K562 (cell line): Measurements from ENCODE around the gene CCDC69. TPM values are rescaled to one million over a fixed set of nuclear protein-coding genes. Genes with fewer than 3 reads are reported as not detected.

ENCODE experiments used
- DACH1 ChIP-seq: fragments of 450-650 bp; IDR thresholded peaks from 2 replicates; pipeline ENCODE4 v1.6.1; 2018; ENCODE audit not compliant: partially characterized antibody
- KAT8 ChIP-seq: fragments of 450-650 bp; IDR thresholded peaks from 2 replicates; pipeline ENCODE4 v1.6.1; 2016; ENCODE audit warnings: low read depth, mild to moderate bottlenecking
- KLF1 ChIP-seq: fragments of 450-650 bp; IDR thresholded peaks from 2 replicates; pipeline ENCODE4 v1.6.1; 2016; ENCODE audit warnings: missing genetic modification characterization, missing compliant biosample characterization
- MAFK ChIP-seq: IDR thresholded peaks from 2 replicates; pipeline ENCODE4 v1.6.1; 2011; ENCODE audit warnings: low read length, improper control_type of control experiment
- NCOA1 ChIP-seq: fragments of 450-650 bp; IDR thresholded peaks from 2 replicates; pipeline ENCODE4 v1.6.1; 2016; ENCODE audit warnings: low read depth
- NFYB ChIP-seq: IDR thresholded peaks from 2 replicates; pipeline ENCODE4 v1.6.1; 2011; ENCODE audit warnings: mild to moderate bottlenecking, moderate library complexity; ENCODE audit not compliant: insufficient read length; ENCODE audit errors: extremely low read depth
- NR1H2 ChIP-seq: sonication (generic); formaldehyde crosslinking; IDR thresholded peaks from 2 replicates; pipeline ENCODE4 v1.4.0; 2020; ENCODE audit warnings: mild to moderate bottlenecking, missing genetic modification reagents
- polyA plus RNA-seq, 8 experiments: library from polyadenylated mRNA; depleted of rRNA in 4 of 8; stranded (reverse) in 5 of 8; unstranded in 3 of 8; fragments of >200 nt; fragmentation: Nextera tagmentation in 2 of 8; fragmentation: Illumina TruSeq in 1 of 8; extraction: Ambion mirVana in 2 of 8; extraction: Trizol in 1 of 8; gene quantifications; 2 replicates each; pipeline versions ENCODE4 v1.2.1 to v1.2.3, GENCODE V29; 2011 to 2014; ENCODE audit warnings: inconsistent platforms in 1 of 8, missing spikeins in 1 of 8
- total RNA-seq, 7 experiments: library from RNA; depleted of rRNA in 6 of 7; stranded (reverse); fragments of >200 nt in 6 of 7; fragmentation: Illumina TruSeq in 2 of 7; extraction: Trizol in 2 of 7; gene quantifications; 2 replicates each; pipeline versions ENCODE4 v1.2.1 to v1.2.3, GENCODE V29; 2011 to 2021; ENCODE audit warnings: low replicate concordance in 1 of 7
- TF ChIP-seq, protein P1 (sequence below): sonication (generic); formaldehyde crosslinking; IDR thresholded peaks from 2 replicates; pipeline ENCODE4 v1.8.0; 2022; ENCODE audit warnings: mild to moderate bottlenecking, missing genetic modification reagents, borderline replicate concordance
- TF ChIP-seq, protein P2 (sequence below): fragments of 450-650 bp; formaldehyde crosslinking; IDR thresholded peaks from 2 replicates; pipeline ENCODE4 v1.4.0; 2020; ENCODE audit warnings: mild to moderate bottlenecking, moderate library complexity
- TF ChIP-seq, protein P3 (sequence below): sonication (generic); IDR thresholded peaks from 2 replicates; pipeline ENCODE4 v1.6.1; 2016

Gene CCDC69
- total and polyA plus RNA-seq, 9 of the 15 experiments (the other 6 are each of a cell fraction or from before 2014, with no cell fraction given): 0.65 to 12.2 (median 7.6) TPM

DNA sequence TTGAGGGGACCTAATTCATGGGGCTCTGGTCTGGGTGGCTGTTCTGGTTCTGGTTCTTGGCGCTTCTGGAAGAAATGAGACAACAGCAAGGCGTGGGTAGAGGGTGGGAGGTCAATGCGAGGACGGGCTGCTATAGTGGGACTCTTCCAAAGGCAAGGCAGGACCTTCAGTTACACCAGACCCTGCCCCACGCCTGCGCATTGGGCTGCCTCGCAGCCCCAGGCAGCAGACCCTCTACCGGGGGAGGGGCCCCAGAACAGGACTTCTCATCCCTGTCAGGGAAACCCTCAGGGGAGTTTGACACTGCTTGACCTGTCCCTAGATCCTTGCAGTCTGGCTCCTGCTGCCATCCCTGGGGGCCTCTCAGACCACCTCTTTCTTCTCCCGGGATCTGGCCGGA lies 18.5 kb downstream of the CCDC69 start (continued):
- TF ChIP-seq NR1H2 (CRISPR knock-in tag) (no peak), MAFK (no peak), NFYB (no peak), KLF1 (tag) (no peak), DACH1 (no peak), KAT8 (no peak), NCOA1 (no peak)
- TF ChIP-seq, protein P1, sequence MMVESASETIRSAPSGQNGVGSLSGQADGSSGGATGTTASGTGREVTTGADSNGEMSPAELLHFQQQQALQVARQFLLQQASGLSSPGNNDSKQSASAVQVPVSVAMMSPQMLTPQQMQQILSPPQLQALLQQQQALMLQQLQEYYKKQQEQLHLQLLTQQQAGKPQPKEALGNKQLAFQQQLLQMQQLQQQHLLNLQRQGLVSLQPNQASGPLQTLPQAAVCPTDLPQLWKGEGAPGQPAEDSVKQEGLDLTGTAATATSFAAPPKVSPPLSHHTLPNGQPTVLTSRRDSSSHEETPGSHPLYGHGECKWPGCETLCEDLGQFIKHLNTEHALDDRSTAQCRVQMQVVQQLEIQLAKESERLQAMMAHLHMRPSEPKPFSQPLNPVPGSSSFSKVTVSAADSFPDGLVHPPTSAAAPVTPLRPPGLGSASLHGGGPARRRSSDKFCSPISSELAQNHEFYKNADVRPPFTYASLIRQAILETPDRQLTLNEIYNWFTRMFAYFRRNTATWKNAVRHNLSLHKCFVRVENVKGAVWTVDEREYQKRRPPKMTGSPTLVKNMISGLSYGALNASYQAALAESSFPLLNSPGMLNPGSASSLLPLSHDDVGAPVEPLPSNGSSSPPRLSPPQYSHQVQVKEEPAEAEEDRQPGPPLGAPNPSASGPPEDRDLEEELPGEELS: no peak
- TF ChIP-seq, protein P2, sequence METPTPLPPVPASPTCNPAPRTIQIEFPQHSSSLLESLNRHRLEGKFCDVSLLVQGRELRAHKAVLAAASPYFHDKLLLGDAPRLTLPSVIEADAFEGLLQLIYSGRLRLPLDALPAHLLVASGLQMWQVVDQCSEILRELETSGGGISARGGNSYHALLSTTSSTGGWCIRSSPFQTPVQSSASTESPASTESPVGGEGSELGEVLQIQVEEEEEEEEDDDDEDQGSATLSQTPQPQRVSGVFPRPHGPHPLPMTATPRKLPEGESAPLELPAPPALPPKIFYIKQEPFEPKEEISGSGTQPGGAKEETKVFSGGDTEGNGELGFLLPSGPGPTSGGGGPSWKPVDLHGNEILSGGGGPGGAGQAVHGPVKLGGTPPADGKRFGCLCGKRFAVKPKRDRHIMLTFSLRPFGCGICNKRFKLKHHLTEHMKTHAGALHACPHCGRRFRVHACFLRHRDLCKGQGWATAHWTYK (CRISPR knock-in tag): no peak
- TF ChIP-seq, protein P3, sequence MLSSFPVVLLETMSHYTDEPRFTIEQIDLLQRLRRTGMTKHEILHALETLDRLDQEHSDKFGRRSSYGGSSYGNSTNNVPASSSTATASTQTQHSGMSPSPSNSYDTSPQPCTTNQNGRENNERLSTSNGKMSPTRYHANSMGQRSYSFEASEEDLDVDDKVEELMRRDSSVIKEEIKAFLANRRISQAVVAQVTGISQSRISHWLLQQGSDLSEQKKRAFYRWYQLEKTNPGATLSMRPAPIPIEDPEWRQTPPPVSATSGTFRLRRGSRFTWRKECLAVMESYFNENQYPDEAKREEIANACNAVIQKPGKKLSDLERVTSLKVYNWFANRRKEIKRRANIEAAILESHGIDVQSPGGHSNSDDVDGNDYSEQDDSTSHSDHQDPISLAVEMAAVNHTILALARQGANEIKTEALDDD: no peak
